Measurements from ENCODE around the gene TIMP2. TPM values are rescaled to one million over a fixed set of nuclear protein-coding genes. Genes with fewer than 3 reads are reported as not detected.

TIMP2 gene
- polyA plus RNA-seq, 1 donor from 2014 or later: 25.6 TPM

DNA sequence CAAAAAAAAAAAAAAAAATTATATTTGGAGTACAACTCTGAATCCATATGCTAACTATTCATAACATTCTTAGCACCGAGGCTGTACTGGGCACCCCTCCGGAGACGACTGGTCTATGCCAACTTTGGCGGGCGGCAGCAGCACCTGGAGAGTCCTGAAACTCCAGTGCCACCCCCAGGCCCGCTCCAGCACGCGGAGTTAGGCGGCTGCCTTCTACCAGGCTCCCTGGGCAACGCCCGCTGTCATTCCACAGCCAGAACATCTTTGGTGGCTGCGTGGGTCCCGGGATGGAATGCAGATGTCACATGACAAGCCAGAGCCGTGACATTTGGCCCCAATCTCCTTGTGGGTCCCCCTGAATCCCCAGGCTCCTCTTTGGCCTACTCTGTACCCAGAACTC is 6.2 kb downstream of the TIMP2 start:
- no peaks in the 10 kb centered on the region for H4K20me1 ChIP-seq (ENCODE audit: insufficient read depth)
- H3K9ac ChIP-seq (ENCODE audit: low read length): no peak overlapping the region
- TF ChIP-seq EP300 (conservative IDR thresholded peaks at IDR 0.05; ENCODE audit: poor library complexity, severe bottlenecking): no peak
- TF ChIP-seq MXI1 (conservative IDR thresholded peaks at IDR 0.05; ENCODE audit: poor library complexity, severe bottlenecking): no peak
- no peak for TF ChIP-seq CTCF (IDR thresholded peaks at IDR 0.05; ENCODE audit: poor library complexity, severe bottlenecking)
- TF ChIP-seq, protein P1, sequence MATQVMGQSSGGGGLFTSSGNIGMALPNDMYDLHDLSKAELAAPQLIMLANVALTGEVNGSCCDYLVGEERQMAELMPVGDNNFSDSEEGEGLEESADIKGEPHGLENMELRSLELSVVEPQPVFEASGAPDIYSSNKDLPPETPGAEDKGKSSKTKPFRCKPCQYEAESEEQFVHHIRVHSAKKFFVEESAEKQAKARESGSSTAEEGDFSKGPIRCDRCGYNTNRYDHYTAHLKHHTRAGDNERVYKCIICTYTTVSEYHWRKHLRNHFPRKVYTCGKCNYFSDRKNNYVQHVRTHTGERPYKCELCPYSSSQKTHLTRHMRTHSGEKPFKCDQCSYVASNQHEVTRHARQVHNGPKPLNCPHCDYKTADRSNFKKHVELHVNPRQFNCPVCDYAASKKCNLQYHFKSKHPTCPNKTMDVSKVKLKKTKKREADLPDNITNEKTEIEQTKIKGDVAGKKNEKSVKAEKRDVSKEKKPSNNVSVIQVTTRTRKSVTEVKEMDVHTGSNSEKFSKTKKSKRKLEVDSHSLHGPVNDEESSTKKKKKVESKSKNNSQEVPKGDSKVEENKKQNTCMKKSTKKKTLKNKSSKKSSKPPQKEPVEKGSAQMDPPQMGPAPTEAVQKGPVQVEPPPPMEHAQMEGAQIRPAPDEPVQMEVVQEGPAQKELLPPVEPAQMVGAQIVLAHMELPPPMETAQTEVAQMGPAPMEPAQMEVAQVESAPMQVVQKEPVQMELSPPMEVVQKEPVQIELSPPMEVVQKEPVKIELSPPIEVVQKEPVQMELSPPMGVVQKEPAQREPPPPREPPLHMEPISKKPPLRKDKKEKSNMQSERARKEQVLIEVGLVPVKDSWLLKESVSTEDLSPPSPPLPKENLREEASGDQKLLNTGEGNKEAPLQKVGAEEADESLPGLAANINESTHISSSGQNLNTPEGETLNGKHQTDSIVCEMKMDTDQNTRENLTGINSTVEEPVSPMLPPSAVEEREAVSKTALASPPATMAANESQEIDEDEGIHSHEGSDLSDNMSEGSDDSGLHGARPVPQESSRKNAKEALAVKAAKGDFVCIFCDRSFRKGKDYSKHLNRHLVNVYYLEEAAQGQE (IDR thresholded peaks at IDR 0.05; ENCODE audit: borderline replicate concordance): no peak
- no peak for TF ChIP-seq RAD21 (conservative IDR thresholded peaks at IDR 0.05)
- no peak for TF ChIP-seq SMC3 (conservative IDR thresholded peaks at IDR 0.05; ENCODE audit: poor library complexity)
- no peak for TF ChIP-seq POLR2AphosphoS5 (IDR thresholded peaks at IDR 0.05)
- TF ChIP-seq TAF1 (IDR thresholded peaks at IDR 0.05; ENCODE audit: low read depth): no peak
- no peak for TF ChIP-seq EZH2 (IDR thresholded peaks at IDR 0.05; ENCODE audit: borderline replicate concordance, insufficient read depth, low read length, poor library complexity, severe bottlenecking)
- H2AFZ ChIP-seq (ENCODE audit: low read depth, low read length): no peak overlapping the region
- H3K4me3 ChIP-seq (ENCODE audit: low read length): no peak overlapping the region
- no peak overlapping the region for H3K4me2 ChIP-seq (ENCODE audit: low read length)
- H3F3A ChIP-seq (ENCODE audit: insufficient read depth, low read length, poor library complexity, severe bottlenecking): no peaks in the 10 kb centered on the region
- no peak overlapping the region for H3K27ac ChIP-seq (ENCODE audit: low read length)
- H3K36me3 ChIP-seq (ENCODE audit: insufficient read depth, low read length): no peaks in the 10 kb centered on the region
- peaks cover 78% of the 10 kb centered on the region for H3K79me2 ChIP-seq (replicated peaks; ENCODE audit: insufficient read depth, low read length)
- no peaks in the 10 kb centered on the region for H3K9me3 ChIP-seq (ENCODE audit: low read length)
- no peaks in the 10 kb centered on the region for H3K27me3 ChIP-seq (ENCODE audit: insufficient read depth, low read depth, low read length)
- H3K9me2 ChIP-seq (ENCODE audit: insufficient read depth, low read length): no peaks in the 10 kb centered on the region

DNA sequence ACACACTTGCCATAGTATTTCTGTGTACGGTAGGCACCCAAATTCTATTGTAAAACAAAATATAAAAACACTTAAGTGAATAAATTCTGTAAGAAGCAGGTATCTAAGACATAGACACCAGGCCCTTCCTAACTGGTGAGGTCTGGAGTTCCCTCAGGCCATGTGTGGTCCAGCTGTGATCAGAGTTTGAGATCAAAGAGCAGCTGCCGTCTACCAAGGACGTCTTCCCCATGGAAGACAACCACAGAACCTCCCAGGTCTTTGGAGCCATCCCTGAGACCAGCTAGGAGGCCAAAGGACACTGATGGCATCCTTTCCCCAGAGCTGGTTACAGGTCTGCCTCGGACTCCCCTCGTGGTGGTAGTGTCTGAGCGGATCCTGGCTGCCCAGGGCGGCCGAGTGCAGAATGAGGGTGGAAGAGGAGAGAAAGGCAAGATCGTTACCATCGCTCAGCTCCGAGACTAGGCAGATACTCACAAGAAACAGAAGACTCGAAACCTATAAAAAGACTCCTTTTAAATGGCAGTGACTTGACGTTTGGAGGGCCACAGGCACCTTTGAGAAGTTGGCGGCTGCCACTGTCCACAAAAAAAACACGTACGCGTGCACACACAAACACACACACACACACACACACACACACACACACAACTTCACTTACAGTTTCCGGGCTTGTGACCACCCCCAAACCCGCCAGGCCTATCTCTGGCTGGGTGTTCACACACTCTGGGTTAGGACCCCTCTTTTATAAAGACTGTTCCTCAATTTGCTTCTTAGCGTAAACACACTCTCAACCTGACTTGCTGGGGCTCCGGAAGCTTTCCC is 7.5 kb downstream of the TIMP2 start:
- no peaks in the 10 kb centered on the region for H4K20me1 ChIP-seq (ENCODE audit: insufficient read depth)
- H3K27ac ChIP-seq (ENCODE audit: low read length): no peak overlapping the region

More for the DNA sequence above, 7.5 kb downstream of the TIMP2 start:
- Histone ChIP-seq H3K9me3 (ENCODE audit: low read length) (no peaks in the 10 kb centered on the region), H3K9ac (ENCODE audit: low read length) (no peak overlapping the region), H3F3A (ENCODE audit: insufficient read depth, low read length, poor library complexity, severe bottlenecking) (no peaks in the 10 kb centered on the region), H3K27me3 (ENCODE audit: insufficient read depth, low read depth, low read length) (no peaks in the 10 kb centered on the region), H3K4me2 (ENCODE audit: low read length) (no peak overlapping the region), H2AFZ (ENCODE audit: low read depth, low read length) (no peak overlapping the region), H3K9me2 (ENCODE audit: insufficient read depth, low read length) (no peaks in the 10 kb centered on the region), H3K4me3 (ENCODE audit: low read length) (no peak overlapping the region), H3K36me3 (ENCODE audit: insufficient read depth, low read length) (no peaks in the 10 kb centered on the region), H3K79me2 (replicated peaks; ENCODE audit: insufficient read depth, low read length) (peaks cover 67% of the 10 kb centered on the region)
- no peak for TF ChIP-seq SMC3 (conservative IDR thresholded peaks at IDR 0.05; ENCODE audit: poor library complexity)
